Smooth muscle cell of the coronary artery (primary cell): ENCODE data around the gene VSIG1. TPM values are rescaled to one million over a fixed set of nuclear protein-coding genes. Genes with fewer than 3 reads are reported as not detected.

ENCODE experiments used
- total RNA-seq: library from RNA; depleted of rRNA; stranded (reverse); fragments of >200 nt; gene quantifications from 2 replicates; pipeline ENCODE4 v1.2.3, GENCODE V29; 2014; ENCODE audit warnings: low replicate concordance

The VSIG1 gene
- total RNA-seq: 0.90 TPM in 1 of 2 replicates, not detected in the other

DNA sequence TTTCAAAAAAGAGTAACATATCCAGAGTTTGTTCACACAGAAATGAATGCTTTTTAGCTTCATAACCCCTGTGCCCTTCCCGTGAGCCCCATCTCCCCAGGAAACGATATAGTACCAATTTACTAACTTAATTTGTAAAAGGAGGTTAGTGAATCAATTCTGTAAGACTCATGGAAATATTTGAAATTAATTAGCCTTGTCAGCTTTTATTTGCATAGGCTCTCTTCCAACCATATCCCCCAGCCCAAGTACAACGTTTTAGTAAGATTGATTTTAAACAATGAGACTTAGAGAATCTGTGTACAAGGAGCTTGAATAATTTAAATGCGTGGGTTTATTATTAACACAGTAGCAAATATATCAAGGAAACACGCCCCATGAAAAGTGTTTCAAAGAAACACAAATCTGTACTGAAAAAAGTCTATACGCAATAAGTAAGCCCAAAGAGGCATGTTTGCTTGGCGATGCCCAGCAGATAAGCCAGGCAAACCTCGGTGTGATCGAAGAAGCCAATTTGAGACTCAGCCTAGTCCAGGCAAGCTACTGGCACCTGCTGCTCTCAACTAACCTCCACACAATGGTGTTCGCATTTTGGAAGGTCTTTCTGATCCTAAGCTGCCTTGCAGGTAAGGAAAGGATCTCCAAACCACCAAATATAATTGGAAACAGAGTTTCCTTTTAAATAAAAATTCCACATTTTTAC, at the start of gene VSIG1:
Gene VSIG1 (plus strand): TSS at position 512 of the 703 bp plus-strand sequence. CDS start 66 bp downstream, at position 578.

DNA sequence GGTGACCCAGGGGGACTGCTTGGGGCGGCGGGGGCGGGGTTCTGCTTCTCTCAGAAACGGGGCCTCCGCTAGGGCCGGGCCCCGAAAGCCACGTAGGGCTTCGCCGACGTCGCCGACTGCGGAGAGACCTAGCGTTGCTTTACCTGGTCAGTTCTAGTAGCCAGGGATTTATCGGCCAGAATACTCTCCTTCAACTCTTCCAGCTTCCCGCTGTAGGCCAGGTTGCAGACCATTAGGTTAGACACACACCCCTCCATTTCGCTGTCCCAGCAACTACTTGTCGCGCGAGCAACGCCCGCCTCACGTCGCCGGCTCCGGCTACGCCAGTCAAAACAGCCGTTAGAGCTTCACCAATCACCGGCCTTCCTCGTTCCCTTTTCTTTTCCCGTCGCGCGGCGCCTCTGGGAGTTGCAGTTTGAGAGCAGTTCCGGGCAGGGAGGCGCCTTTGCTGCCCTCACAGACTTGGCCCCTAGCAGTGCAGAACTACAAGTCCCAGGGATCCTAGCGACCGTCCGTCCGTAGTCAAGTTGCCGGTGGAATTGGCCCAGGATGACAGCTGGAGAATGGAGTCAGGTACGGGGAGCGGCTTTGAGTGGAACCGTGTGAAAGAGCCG, 46.5 kb downstream of the VSIG1 start, which contains the start of the genes ATG4A and PSMD10:
Gene ATG4A (plus strand): TSS at position 515 of the 614 bp plus-strand sequence. CDS start 49 bp downstream, at position 564.
Gene PSMD10 (minus strand): TSS at position 279 of the 614 bp plus-strand sequence. CDS start 22 bp downstream, at position 257.

Other genes with a start within 250 kb of the VSIG1 start
- gene MID2, start 219.2 kb upstream of the VSIG1 start, total RNA-seq: 6.4 and 11.9 TPM in 2 replicates
- gene TEX13B, start 62.7 kb upstream of the VSIG1 start, total RNA-seq: not detected in 2 replicates
- 78.6 and 96.7 TPM in 2 replicates for gene PSMD10, start 46.5 kb downstream of the VSIG1 start, total RNA-seq
- 5.4 and 14.1 TPM in 2 replicates for gene ATG4A, start 46.7 kb downstream of the VSIG1 start, total RNA-seq